Endothelial cell of umbilical vein (primary cell): ENCODE data around the gene IRF2BPL.

Experiments
- EZH2 ChIP-seq: IDR thresholded peaks from 2 replicates; pipeline ENCODE4 v1.6.1; 2012; ENCODE audit warnings: borderline replicate concordance, low read depth, mild to moderate bottlenecking, moderate library complexity, low read length, inconsistent platforms; ENCODE audit not compliant: severe bottlenecking
- FOS ChIP-seq: IDR thresholded peaks from 2 replicates; pipeline ENCODE4 v1.6.1; 2011; ENCODE audit warnings: mild to moderate bottlenecking, low read length, moderate library complexity, borderline replicate concordance; ENCODE audit not compliant: insufficient read depth
- POLR2A ChIP-seq: IDR thresholded peaks from 2 replicates; pipeline ENCODE4 v1.6.1; 2012; ENCODE audit warnings: low read depth, mild to moderate bottlenecking, control low read depth, low read length
- TF ChIP-seq, protein P1 (sequence below), 2 donors: IDR thresholded peaks; 1 replicate in 1 of 2; 2 replicates in 1 of 2; pipeline ENCODE4 v1.5.1; 2011; ENCODE audit warnings: low read length in 2 of 2, mild to moderate bottlenecking in 2 of 2, moderate library complexity in 2 of 2, control low read depth in 1 of 2, inconsistent platforms in 1 of 2, low read depth in 1 of 2; ENCODE audit not compliant: insufficient read depth in 1 of 2; ENCODE audit errors: extremely low read depth in 1 of 2

DNA sequence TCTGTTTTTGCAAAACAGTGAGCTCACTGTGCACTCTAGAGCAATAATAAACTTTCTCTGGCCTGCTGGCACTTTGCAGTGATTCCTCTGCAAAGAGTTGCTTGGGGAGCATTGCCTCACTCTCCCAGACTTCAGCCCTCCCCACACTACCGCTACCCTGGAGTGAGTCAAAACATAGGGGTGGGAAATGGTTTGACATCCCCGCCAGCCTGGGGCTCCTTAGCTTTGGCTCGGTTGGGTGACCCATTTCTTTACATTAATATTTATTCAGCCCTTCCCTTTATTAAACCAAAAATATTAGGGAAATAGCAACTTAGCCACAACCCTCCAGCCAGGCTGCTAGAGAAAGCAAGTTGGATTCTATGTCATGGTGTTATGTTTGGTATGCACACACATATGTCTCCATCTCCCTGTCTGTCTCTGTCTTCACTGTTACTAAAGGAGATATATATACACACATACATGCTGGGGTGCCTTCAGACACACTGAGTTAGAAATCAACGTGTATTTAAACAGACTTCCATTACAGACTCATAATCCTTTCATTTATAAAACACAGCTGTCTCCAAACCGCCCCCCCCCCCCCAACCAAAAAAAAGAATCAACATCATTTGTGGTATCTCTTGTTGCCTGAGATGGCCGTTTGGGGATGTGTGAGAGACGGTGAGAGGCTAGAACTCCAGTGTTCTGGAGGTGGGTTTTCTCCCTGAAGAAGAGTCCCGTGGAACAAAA, 3.4 kb upstream of the IRF2BPL start:
- TF ChIP-seq, protein P1, sequence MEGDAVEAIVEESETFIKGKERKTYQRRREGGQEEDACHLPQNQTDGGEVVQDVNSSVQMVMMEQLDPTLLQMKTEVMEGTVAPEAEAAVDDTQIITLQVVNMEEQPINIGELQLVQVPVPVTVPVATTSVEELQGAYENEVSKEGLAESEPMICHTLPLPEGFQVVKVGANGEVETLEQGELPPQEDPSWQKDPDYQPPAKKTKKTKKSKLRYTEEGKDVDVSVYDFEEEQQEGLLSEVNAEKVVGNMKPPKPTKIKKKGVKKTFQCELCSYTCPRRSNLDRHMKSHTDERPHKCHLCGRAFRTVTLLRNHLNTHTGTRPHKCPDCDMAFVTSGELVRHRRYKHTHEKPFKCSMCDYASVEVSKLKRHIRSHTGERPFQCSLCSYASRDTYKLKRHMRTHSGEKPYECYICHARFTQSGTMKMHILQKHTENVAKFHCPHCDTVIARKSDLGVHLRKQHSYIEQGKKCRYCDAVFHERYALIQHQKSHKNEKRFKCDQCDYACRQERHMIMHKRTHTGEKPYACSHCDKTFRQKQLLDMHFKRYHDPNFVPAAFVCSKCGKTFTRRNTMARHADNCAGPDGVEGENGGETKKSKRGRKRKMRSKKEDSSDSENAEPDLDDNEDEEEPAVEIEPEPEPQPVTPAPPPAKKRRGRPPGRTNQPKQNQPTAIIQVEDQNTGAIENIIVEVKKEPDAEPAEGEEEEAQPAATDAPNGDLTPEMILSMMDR (IDR thresholded peaks at IDR 0.05; ENCODE audit: extremely low read depth in 1 of 2, insufficient read depth in 1 of 2, low read depth in 1 of 2, low read length in 2 of 2) = no peak
- TF ChIP-seq POLR2A = no peak
- TF ChIP-seq EZH2 = no peak
- TF ChIP-seq FOS = no peak
